COLO668 (cell line): ENCODE data around the gene SLC9A5.

Experiments used
- DNase-seq: peaks from one replicate; lab custom pipeline; 2025; ENCODE audit not compliant: unreplicated experiment; lab: John Stamatoyannopoulos, UW

The SLC9A5 gene

GRCh38 chr16:67248401-67249177 is at the start of gene SLC9A5:
Gene SLC9A5, plus strand, starts transcription at chr16:67248979. Its CDS starts 36 bp downstream, at chr16:67249015.
- DNase-seq: peak; percentile 24

- DNase-seq: peak; percentile 71
Observed at GRCh38 chr16:67199011-67199807, 49.6 kb upstream of the SLC9A5 start, which contains the start of gene ELMO3. Gene ELMO3, plus strand, starts transcription at chr16:67199131. Its CDS starts 196 bp downstream, at chr16:67199327.

- no peak for DNase-seq
Observed at GRCh38 chr16:67199808-67200198, 49.0 kb upstream of the SLC9A5 start.

- no peak for DNase-seq
Observed at GRCh38 chr16:67200491-67200890, 48.3 kb upstream of the SLC9A5 start.

GRCh38 chr16:67201411-67202345 is 47.1 kb upstream of the SLC9A5 start:
- DNase-seq: no peak

GRCh38 chr16:67202426-67202825 is 46.4 kb upstream of the SLC9A5 start:
- DNase-seq: no peak

GRCh38 chr16:67202956-67203493 is 45.8 kb upstream of the SLC9A5 start:
- no peak for DNase-seq

GRCh38 chr16:67204076-67204475 is 44.7 kb upstream of the SLC9A5 start:
- no peak for DNase-seq

- DNase-seq: no peak
Observed at GRCh38 chr16:67206129-67206837, 42.5 kb upstream of the SLC9A5 start.

- DNase-seq: no peak
Observed at GRCh38 chr16:67206838-67207248, 41.9 kb upstream of the SLC9A5 start.

- DNase-seq: no peak
Observed at GRCh38 chr16:67207249-67208091, 41.3 kb upstream of the SLC9A5 start.

GRCh38 chr16:67208154-67208896 is 40.5 kb upstream of the SLC9A5 start:
- no peak for DNase-seq

- no peak for DNase-seq
Observed at GRCh38 chr16:67209565-67209964, 39.2 kb upstream of the SLC9A5 start.

- DNase-seq: no peak
Observed at GRCh38 chr16:67210069-67210937, 38.5 kb upstream of the SLC9A5 start.

GRCh38 chr16:67211674-67212073 is 37.1 kb upstream of the SLC9A5 start:
- no peak for DNase-seq

GRCh38 chr16:67212766-67213165 is 36.0 kb upstream of the SLC9A5 start:
- no peak for DNase-seq

GRCh38 chr16:67213197-67214019 is 35.4 kb upstream of the SLC9A5 start:
- DNase-seq: no peak
